ENCODE measurements around the gene FAM170B. TPM values are rescaled to one million over a fixed set of nuclear protein-coding genes. Genes with fewer than 3 reads are reported as not detected.

The FAM170B gene
- total and polyA plus RNA-seq, 9 of the 15 experiments (the other 6 are each of a cell fraction or from before 2014, with no cell fraction given), result 0.11 to 0.21 TPM; not detected in 7

DNA sequence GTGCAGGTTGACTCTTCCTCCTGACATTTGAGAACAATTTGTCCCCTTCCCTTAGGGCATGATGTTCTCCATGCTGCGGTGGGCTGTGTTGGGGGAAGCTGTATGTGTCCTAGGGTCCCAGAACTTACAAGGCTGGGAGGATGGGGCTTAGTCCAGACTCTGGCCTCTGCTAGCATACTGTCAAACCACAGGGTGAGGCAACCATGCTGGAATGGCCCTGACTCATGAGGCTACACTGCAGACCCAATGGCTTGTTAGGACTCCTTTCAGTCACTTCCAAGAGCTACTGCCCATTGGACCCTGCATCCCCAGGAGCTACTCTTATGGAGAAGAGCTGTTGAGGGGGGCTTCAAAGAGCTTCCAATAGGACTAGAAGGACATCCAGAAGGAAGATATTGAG lies 20.1 kb upstream of the FAM170B start:
- 100% methylated on average over 1 of the region's 1 CpG for WGBS (ENCODE audit: insufficient coverage, low coverage, missing lambda C conversion rate)
- no TSS peak for BruUV-seq (replicated peaks)
- Histone ChIP-seq H3K27ac (ENCODE audit: extremely low read depth, low read depth, low read length) (no peak overlapping the region), H2AFZ (ENCODE audit: low read depth, low read length) (peak overlapping the region; percentile 55), H3K9me1 (ENCODE audit: control insufficient read depth, insufficient read depth, low read length) (no peaks in the 10 kb centered on the region), H3K9me3 (replicated peaks; ENCODE audit: control insufficient read depth, insufficient read depth, low read depth, low read length) (no peaks in the 10 kb centered on the region), H4K20me1 (replicated peaks; ENCODE audit: control insufficient read depth, insufficient read depth, low read length) (no peaks in the 10 kb centered on the region), H3K4me1 (replicated peaks in 1 of 2; ENCODE audit: control insufficient read depth in 2 of 2, insufficient read depth in 2 of 2, low read length in 2 of 2) (peaks cover 15 to 26% of the 10 kb centered on the region in 2 experiments; a peak in 3 of 5 replicates), H3K36me3 (ENCODE audit: control insufficient read depth, insufficient read depth, low read length) (peaks cover 25% of the 10 kb centered on the region; the same call in 1 of the 3 replicates), H3K27me3 (ENCODE audit: control insufficient read depth in 2 of 2, insufficient read depth in 2 of 2, low read length in 2 of 2) (no peaks in the 10 kb centered on the region), H3K9ac (ENCODE audit: insufficient read depth in 1 of 2, low read depth in 2 of 2, low read length in 2 of 2) (peak overlapping the region in 1 of 2 experiments; percentile 5; a peak in 2 of 4 replicates), H3K4me3 (no peak overlapping the region), H3K79me2 (ENCODE audit: control insufficient read depth, insufficient read depth, low read length) (no peaks in the 10 kb centered on the region), H3K4me2 (ENCODE audit: insufficient read depth, low read length) (peak overlapping the region; percentile 30; the same call in 1 of the 2 replicates)
- DNase-seq (ENCODE audit: extremely low read depth in 1 of 4, low spot score in 3 of 4) (no peak), ATAC-seq (peak; percentile 65), FAIRE-seq (peak; percentile 26)
- intact Hi-C loops (cut with micrococcal nuclease) (no loop called here), in situ Hi-C loops (cut with MboI) (no loop called here)
- ChIA-PET CTCF (ENCODE audit: low intra/inter-chr PET ratio) (no interaction called here), POLR2A (interaction anchor here (0.6 to 3.1 kb wide), 6 partner anchors 8 to 143 kb away, joined by 3 to 19 read pairs (median 4); no protein-coding TSS in a partner anchor)
- TF ChIP-seq NFXL1 (CRISPR knock-in tag; IDR thresholded peaks at IDR 0.05), result peak; percentile 54
- 0 out of 2 replicates have a peak, but pooled peaks have one; percentile 2 for TF ChIP-seq MBD2 (IDR thresholded peaks at IDR 0.05; ENCODE audit: borderline replicate concordance, low read depth)
- 0 out of 2 replicates have a peak, but pooled peaks have one; percentile 47 for TF ChIP-seq ELF2 (CRISPR knock-in tag; IDR thresholded peaks at IDR 0.05)
- no peak for TF ChIP-seq PTBP1 (IDR thresholded peaks at IDR 0.05; ENCODE audit: low read depth, low read length)
- no peak for TF ChIP-seq MTF1 (CRISPR knock-in tag; IDR thresholded peaks at IDR 0.05; ENCODE audit: borderline replicate concordance)
- peak; percentile 22 for TF ChIP-seq POLR2B (IDR thresholded peaks at IDR 0.05; ENCODE audit: low read depth, partially characterized antibody)
- TF ChIP-seq, protein P1, sequence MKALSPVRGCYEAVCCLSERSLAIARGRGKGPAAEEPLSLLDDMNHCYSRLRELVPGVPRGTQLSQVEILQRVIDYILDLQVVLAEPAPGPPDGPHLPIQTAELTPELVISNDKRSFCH (CRISPR knock-in tag; IDR thresholded peaks at IDR 0.05), result no peak
- TF ChIP-seq, protein P1 (tag; IDR thresholded peaks at IDR 0.05), result no peak
- TF ChIP-seq ZSCAN32 (CRISPR knock-in tag; IDR thresholded peaks at IDR 0.05), result 0 out of 2 replicates have a peak, but pooled peaks have one; percentile 27
- no peak for TF ChIP-seq ZFX (CRISPR knock-in tag; IDR thresholded peaks at IDR 0.05)
- TF ChIP-seq, protein P2, sequence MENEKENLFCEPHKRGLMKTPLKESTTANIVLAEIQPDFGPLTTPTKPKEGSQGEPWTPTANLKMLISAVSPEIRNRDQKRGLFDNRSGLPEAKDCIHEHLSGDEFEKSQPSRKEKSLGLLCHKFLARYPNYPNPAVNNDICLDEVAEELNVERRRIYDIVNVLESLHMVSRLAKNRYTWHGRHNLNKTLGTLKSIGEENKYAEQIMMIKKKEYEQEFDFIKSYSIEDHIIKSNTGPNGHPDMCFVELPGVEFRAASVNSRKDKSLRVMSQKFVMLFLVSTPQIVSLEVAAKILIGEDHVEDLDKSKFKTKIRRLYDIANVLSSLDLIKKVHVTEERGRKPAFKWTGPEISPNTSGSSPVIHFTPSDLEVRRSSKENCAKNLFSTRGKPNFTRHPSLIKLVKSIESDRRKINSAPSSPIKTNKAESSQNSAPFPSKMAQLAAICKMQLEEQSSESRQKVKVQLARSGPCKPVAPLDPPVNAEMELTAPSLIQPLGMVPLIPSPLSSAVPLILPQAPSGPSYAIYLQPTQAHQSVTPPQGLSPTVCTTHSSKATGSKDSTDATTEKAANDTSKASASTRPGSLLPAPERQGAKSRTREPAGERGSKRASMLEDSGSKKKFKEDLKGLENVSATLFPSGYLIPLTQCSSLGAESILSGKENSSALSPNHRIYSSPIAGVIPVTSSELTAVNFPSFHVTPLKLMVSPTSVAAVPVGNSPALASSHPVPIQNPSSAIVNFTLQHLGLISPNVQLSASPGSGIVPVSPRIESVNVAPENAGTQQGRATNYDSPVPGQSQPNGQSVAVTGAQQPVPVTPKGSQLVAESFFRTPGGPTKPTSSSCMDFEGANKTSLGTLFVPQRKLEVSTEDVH (IDR thresholded peaks at IDR 0.05; ENCODE audit: low read depth, partially characterized antibody), result no peak
- TF ChIP-seq TBL1XR1 (IDR thresholded peaks at IDR 0.05; ENCODE audit: low read length in 2 of 2), result 0 out of 4 replicates have a peak, but pooled peaks of 1 of the 2 experiments have one; percentile 8
- no peak for TF ChIP-seq ZNF121 (CRISPR knock-in tag; conservative IDR thresholded peaks at IDR 0.05)
- 0 out of 2 replicates have a peak, but pooled peaks have one; percentile 79 for TF ChIP-seq OTX1 (CRISPR knock-in tag; IDR thresholded peaks at IDR 0.05)
- no peak for TF ChIP-seq ESRRA (IDR thresholded peaks at IDR 0.05; ENCODE audit: borderline replicate concordance, low read depth)
- TF ChIP-seq, protein P3, sequence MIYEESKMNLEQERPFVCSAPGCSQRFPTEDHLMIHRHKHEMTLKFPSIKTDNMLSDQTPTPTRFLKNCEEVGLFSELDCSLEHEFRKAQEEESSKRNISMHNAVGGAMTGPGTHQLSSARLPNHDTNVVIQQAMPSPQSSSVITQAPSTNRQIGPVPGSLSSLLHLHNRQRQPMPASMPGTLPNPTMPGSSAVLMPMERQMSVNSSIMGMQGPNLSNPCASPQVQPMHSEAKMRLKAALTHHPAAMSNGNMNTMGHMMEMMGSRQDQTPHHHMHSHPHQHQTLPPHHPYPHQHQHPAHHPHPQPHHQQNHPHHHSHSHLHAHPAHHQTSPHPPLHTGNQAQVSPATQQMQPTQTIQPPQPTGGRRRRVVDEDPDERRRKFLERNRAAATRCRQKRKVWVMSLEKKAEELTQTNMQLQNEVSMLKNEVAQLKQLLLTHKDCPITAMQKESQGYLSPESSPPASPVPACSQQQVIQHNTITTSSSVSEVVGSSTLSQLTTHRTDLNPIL (CRISPR knock-in tag; IDR thresholded peaks at IDR 0.05), result no peak
- TF ChIP-seq FOXJ3 (CRISPR knock-in tag; IDR thresholded peaks at IDR 0.05), result no peak

Measured in K562 (cell line).